HepG2 (cell line): ENCODE data around the gene DUSP16. TPM values are rescaled to one million over a fixed set of nuclear protein-coding genes. Genes with fewer than 3 reads are reported as not detected.

Experiments
- FIP1L1 ChIP-seq: fragments of 200-400 bp; formaldehyde crosslinking; IDR thresholded peaks from 2 replicates; pipeline ENCODE4 v1.6.1; 2018; ENCODE audit warnings: low read depth, mild to moderate bottlenecking, low read length, moderate library complexity, borderline replicate concordance; ENCODE audit not compliant: insufficient read depth
- KMT2A ChIP-seq: sonication (generic); formaldehyde crosslinking; IDR thresholded peaks from 2 replicates; pipeline ENCODE4 v1.4.0; 2020; ENCODE audit warnings: missing genetic modification reagents
- MAFF ChIP-seq: IDR thresholded peaks from 2 replicates; pipeline ENCODE4 v1.6.1; 2011; ENCODE audit warnings: low read depth, low read length, improper control_type of control experiment
- MIER3 ChIP-seq: IDR thresholded peaks from 2 replicates; pipeline ENCODE4 v1.6.1; 2016; ENCODE audit warnings: missing compliant biosample characterization, borderline replicate concordance
- NKX3-1 ChIP-seq: sonication (generic); formaldehyde crosslinking; IDR thresholded peaks from 2 replicates; pipeline ENCODE4 v1.5.0; 2020; ENCODE audit warnings: missing genetic modification reagents
- ZNF343 ChIP-seq: sonication (generic); formaldehyde crosslinking; IDR thresholded peaks from 2 replicates; pipeline ENCODE4 v1.4.0; 2020; ENCODE audit warnings: mild to moderate bottlenecking, missing genetic modification reagents
- polyA plus RNA-seq, 8 experiments: library from polyadenylated mRNA; depleted of rRNA in 3 of 8; stranded (reverse) in 7 of 8; unstranded in 1 of 8; fragments of >200 nt; fragmentation: Illumina TruSeq in 4 of 8; extraction: Trizol in 4 of 8; gene quantifications; 2 replicates each; pipeline versions ENCODE4 v1.2.1 to v1.2.3, GENCODE V29; 2011 to 2016; ENCODE audit warnings: low read depth in 4 of 8, missing spikeins in 1 of 8, mixed read lengths in 1 of 8; ENCODE audit not compliant: insufficient read depth in 1 of 8
- total RNA-seq, 5 experiments: library from RNA; depleted of rRNA; stranded (reverse); fragments of >200 nt; fragmentation: Illumina TruSeq; extraction: Trizol; gene quantifications; 2 replicates each; pipeline ENCODE4 v1.2.3, GENCODE V29; 2016; ENCODE audit warnings: low read depth in 1 of 5
- TF ChIP-seq, protein P1 (sequence below): IDR thresholded peaks from 2 replicates; pipeline ENCODE4 v1.6.1; 2016; ENCODE audit warnings: missing biosample characterization, missing genetic modification reagents, low read depth
- TF ChIP-seq, protein P2 (sequence below): IDR thresholded peaks from 2 replicates; pipeline ENCODE4 v1.4.0; 2020; ENCODE audit warnings: mild to moderate bottlenecking, missing genetic modification reagents
- TF ChIP-seq, protein P3 (sequence below), 2 experiments: fragments of 450-650 bp in 1 of 2; sonication (generic) in 1 of 2; formaldehyde crosslinking in 1 of 2; IDR thresholded peaks; 2 replicates each; pipeline versions ENCODE4 v1.6.1 to v1.8.0; 2016 to 2022; ENCODE audit warnings: antibody characterized with exemption in 1 of 2, mild to moderate bottlenecking in 1 of 2, missing genetic modification reagents in 1 of 2
- TF ChIP-seq, protein P4 (sequence below): IDR thresholded peaks from 2 replicates; pipeline ENCODE4 v1.6.1; 2016; ENCODE audit warnings: low read depth, control low read depth

DUSP16 gene
- total and polyA plus RNA-seq, 2 of the 13 experiments (the other 11 are each of a cell fraction or from before 2014, with no cell fraction given), result 45.7 to 46.6 TPM

DNA sequence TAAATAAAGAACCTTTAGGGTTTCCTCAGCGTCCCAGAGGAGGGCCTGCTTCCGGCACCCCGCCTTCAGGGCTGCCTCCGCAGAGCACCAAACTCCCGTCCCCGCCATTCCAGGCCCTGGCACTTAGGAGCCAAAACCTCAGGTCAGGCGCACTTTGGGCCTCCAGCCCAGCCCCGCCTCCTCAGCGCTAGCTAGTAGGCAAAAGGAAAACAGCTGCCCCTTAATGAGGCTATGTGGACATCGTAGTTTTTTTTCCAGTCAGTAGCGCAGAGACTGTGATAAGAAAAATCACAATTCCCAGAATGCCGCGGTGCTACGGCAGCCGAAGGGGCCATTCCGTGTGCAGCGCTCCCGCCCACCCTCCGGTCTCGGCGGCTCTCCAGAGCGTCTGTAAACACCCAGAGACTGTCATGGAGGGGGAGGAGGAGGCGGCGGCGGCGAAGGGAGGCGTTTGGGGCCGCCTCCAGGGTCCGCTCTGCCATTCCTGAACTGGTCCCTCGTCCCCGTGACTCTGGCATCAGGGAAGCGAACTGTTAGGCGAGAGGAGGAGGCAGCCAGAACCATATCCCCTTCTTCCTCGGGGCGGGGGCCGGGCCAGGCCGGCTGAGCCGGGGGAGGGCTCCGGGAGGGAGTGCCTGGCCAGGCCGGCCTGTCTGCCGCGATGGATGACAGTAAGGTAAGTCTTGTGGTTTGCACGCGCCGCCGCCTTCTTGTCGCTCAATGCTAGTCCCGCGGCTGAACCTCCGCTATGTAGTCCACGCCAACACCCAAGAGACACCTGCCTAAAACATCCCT lies 49.0 kb upstream of the DUSP16 start, which contains the start of gene CREBL2 (continued):
- TF ChIP-seq, protein P1, sequence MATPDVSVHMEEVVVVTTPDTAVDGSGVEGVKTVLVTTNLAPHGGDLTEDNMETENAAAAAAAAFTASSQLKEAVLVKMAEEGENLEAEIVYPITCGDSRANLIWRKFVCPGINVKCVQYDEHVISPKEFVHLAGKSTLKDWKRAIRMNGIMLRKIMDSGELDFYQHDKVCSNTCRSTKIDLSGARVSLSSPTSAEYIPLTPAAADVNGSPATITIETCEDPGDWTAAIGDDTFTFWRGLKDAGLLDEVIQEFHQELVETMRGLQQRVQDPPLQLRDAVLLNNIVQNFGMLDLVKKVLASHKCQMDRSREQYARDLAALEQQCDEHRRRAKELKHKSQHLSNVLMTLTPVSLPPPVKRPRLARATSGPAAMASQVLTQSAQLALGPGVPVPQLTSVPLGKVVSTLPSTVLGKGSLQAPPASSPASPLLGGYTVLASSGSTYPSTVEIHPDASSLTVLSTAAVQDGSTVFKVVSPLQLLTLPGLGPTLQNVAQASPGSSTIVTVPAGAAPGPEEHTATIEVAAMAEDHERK (CRISPR knock-in tag), result peak; percentile 50; the same call in 1 of the 2 replicates
- peak; percentile 91 for TF ChIP-seq KMT2A (CRISPR knock-in tag)
- 0 out of 2 replicates have a peak, but pooled peaks have one; percentile 77 for TF ChIP-seq FIP1L1
- TF ChIP-seq, protein P2, sequence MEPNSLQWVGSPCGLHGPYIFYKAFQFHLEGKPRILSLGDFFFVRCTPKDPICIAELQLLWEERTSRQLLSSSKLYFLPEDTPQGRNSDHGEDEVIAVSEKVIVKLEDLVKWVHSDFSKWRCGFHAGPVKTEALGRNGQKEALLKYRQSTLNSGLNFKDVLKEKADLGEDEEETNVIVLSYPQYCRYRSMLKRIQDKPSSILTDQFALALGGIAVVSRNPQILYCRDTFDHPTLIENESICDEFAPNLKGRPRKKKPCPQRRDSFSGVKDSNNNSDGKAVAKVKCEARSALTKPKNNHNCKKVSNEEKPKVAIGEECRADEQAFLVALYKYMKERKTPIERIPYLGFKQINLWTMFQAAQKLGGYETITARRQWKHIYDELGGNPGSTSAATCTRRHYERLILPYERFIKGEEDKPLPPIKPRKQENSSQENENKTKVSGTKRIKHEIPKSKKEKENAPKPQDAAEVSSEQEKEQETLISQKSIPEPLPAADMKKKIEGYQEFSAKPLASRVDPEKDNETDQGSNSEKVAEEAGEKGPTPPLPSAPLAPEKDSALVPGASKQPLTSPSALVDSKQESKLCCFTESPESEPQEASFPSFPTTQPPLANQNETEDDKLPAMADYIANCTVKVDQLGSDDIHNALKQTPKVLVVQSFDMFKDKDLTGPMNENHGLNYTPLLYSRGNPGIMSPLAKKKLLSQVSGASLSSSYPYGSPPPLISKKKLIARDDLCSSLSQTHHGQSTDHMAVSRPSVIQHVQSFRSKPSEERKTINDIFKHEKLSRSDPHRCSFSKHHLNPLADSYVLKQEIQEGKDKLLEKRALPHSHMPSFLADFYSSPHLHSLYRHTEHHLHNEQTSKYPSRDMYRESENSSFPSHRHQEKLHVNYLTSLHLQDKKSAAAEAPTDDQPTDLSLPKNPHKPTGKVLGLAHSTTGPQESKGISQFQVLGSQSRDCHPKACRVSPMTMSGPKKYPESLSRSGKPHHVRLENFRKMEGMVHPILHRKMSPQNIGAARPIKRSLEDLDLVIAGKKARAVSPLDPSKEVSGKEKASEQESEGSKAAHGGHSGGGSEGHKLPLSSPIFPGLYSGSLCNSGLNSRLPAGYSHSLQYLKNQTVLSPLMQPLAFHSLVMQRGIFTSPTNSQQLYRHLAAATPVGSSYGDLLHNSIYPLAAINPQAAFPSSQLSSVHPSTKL, result peak; percentile 75
- TF ChIP-seq NKX3-1 (CRISPR knock-in tag), result 0 out of 2 replicates have a peak, but pooled peaks have one; percentile 21
- no peak for TF ChIP-seq MAFF
- TF ChIP-seq, protein P3, sequence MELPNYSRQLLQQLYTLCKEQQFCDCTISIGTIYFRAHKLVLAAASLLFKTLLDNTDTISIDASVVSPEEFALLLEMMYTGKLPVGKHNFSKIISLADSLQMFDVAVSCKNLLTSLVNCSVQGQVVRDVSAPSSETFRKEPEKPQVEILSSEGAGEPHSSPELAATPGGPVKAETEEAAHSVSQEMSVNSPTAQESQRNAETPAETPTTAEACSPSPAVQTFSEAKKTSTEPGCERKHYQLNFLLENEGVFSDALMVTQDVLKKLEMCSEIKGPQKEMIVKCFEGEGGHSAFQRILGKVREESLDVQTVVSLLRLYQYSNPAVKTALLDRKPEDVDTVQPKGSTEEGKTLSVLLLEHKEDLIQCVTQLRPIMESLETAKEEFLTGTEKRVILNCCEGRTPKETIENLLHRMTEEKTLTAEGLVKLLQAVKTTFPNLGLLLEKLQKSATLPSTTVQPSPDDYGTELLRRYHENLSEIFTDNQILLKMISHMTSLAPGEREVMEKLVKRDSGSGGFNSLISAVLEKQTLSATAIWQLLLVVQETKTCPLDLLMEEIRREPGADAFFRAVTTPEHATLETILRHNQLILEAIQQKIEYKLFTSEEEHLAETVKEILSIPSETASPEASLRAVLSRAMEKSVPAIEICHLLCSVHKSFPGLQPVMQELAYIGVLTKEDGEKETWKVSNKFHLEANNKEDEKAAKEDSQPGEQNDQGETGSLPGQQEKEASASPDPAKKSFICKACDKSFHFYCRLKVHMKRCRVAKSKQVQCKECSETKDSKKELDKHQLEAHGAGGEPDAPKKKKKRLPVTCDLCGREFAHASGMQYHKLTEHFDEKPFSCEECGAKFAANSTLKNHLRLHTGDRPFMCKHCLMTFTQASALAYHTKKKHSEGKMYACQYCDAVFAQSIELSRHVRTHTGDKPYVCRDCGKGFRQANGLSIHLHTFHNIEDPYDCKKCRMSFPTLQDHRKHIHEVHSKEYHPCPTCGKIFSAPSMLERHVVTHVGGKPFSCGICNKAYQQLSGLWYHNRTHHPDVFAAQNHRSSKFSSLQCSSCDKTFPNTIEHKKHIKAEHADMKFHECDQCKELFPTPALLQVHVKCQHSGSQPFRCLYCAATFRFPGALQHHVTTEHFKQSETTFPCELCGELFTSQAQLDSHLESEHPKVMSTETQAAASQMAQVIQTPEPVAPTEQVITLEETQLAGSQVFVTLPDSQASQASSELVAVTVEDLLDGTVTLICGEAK (IDR thresholded peaks at IDR 0.05), result no peak
- TF ChIP-seq, protein P3 (CRISPR knock-in tag; IDR thresholded peaks at IDR 0.05), result peak; percentile 59
- peak; percentile 82; the same call in 1 of the 2 replicates for TF ChIP-seq ZNF343 (CRISPR knock-in tag)
- TF ChIP-seq, protein P4, sequence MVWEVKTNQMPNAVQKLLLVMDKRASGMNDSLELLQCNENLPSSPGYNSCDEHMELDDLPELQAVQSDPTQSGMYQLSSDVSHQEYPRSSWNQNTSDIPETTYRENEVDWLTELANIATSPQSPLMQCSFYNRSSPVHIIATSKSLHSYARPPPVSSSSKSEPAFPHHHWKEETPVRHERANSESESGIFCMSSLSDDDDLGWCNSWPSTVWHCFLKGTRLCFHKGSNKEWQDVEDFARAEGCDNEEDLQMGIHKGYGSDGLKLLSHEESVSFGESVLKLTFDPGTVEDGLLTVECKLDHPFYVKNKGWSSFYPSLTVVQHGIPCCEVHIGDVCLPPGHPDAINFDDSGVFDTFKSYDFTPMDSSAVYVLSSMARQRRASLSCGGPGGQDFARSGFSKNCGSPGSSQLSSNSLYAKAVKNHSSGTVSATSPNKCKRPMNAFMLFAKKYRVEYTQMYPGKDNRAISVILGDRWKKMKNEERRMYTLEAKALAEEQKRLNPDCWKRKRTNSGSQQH (CRISPR knock-in tag), result 0 out of 2 replicates have a peak, but pooled peaks have one; percentile 36
- TF ChIP-seq MIER3 (CRISPR knock-in tag), result peak; percentile 87; the same call in 1 of the 2 replicates
